HCT116 (cell line): ENCODE results near the gene C2orf81.

Experiments used
- CEBPB ChIP-seq: IDR thresholded peaks from 2 replicates; pipeline ENCODE4 v1.6.1; 2012; ENCODE audit warnings: low read depth
- ELF1 ChIP-seq: IDR thresholded peaks from 2 replicates; pipeline ENCODE4 v1.6.1; 2012; ENCODE audit warnings: low read depth, borderline replicate concordance
- EZH2 ChIP-seq: fragments of 200-600 bp; sonication (generic); IDR thresholded peaks from 2 replicates; pipeline ENCODE4 v1.6.1; 2017; ENCODE audit warnings: antibody characterized with exemption, mixed run types
- FOSL1 ChIP-seq: IDR thresholded peaks from 2 replicates; pipeline ENCODE4 v1.6.1; 2012; ENCODE audit warnings: low read depth
- JUND ChIP-seq: IDR thresholded peaks from 2 replicates; pipeline ENCODE4 v1.6.1; 2012
- POLR2A ChIP-seq: IDR thresholded peaks from 2 replicates; pipeline ENCODE4 v1.7.0; 2011; ENCODE audit warnings: borderline replicate concordance; ENCODE audit not compliant: insufficient read depth, insufficient read length; ENCODE audit errors: extremely low read depth
- POLR2AphosphoS5 ChIP-seq: IDR thresholded peaks from 2 replicates; pipeline ENCODE4 v1.6.1; 2011; ENCODE audit warnings: mild to moderate bottlenecking, low read depth, low read length, moderate library complexity
- RAD21 ChIP-seq: IDR thresholded peaks from 2 replicates; pipeline ENCODE4 v1.6.1; 2012; ENCODE audit warnings: low read depth, mild to moderate bottlenecking
- SP1 ChIP-seq: IDR thresholded peaks from 2 replicates; pipeline ENCODE4 v1.6.1; 2012; ENCODE audit warnings: low read depth
- ZFX ChIP-seq: fragments of 450-650 bp; IDR thresholded peaks from 2 replicates; pipeline ENCODE4 v1.6.1; 2017
- ZNF274 ChIP-seq: fragments of 200-500 bp; sonication (Bioruptor generic); IDR thresholded peaks from 2 replicates; pipeline ENCODE4 v1.6.1; 2014; ENCODE audit warnings: mild to moderate bottlenecking, low read depth, low read length, inconsistent platforms
- TF ChIP-seq, protein P1 (sequence below), 3 experiments: fragments of 200-600 bp in 1 of 3; sonication (generic) in 1 of 3; IDR thresholded peaks in 2 of 3; conservative IDR thresholded peaks in 1 of 3; 2 replicates each; pipeline ENCODE4 v1.5.1; 2012 to 2017; ENCODE audit warnings: low read depth in 2 of 3, low read length in 2 of 3, antibody characterized with exemption in 1 of 3, borderline replicate concordance in 1 of 3, control low read depth in 1 of 3, mild to moderate bottlenecking in 1 of 3, mixed read lengths in 1 of 3, mixed run types in 1 of 3, moderate library complexity in 1 of 3; ENCODE audit not compliant: insufficient read depth in 1 of 3
- TF ChIP-seq, protein P2 (sequence below): IDR thresholded peaks from 2 replicates; pipeline ENCODE4 v1.6.1; 2012
- TF ChIP-seq, protein P3 (sequence below): IDR thresholded peaks from 2 replicates; pipeline ENCODE4 v1.6.1; 2012; ENCODE audit warnings: low read depth

DNA sequence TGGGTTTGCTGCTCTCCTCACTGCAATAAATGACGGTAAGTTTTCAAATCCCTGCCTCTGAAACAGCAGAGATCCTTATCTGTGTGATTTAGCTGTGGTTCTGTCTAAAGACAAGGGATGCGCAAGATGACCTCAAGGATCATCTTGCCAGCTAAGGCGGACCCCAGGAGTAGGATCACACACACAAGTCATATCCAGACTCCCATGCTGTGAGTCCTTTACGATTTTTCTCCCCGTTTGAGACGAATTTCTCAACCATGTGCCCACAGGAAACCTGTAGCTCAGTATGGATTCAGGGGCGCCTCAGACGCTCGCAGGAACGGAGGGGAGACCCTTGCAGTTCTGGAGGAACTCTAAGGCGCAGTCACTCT, 30.2 kb downstream of the C2orf81 start:
- no peak for TF ChIP-seq ZNF274
- TF ChIP-seq, protein P1, sequence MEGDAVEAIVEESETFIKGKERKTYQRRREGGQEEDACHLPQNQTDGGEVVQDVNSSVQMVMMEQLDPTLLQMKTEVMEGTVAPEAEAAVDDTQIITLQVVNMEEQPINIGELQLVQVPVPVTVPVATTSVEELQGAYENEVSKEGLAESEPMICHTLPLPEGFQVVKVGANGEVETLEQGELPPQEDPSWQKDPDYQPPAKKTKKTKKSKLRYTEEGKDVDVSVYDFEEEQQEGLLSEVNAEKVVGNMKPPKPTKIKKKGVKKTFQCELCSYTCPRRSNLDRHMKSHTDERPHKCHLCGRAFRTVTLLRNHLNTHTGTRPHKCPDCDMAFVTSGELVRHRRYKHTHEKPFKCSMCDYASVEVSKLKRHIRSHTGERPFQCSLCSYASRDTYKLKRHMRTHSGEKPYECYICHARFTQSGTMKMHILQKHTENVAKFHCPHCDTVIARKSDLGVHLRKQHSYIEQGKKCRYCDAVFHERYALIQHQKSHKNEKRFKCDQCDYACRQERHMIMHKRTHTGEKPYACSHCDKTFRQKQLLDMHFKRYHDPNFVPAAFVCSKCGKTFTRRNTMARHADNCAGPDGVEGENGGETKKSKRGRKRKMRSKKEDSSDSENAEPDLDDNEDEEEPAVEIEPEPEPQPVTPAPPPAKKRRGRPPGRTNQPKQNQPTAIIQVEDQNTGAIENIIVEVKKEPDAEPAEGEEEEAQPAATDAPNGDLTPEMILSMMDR (IDR thresholded peaks at IDR 0.05 in 2 of 3, conservative IDR thresholded peaks at IDR 0.05 in 1 of 3; ENCODE audit: borderline replicate concordance in 1 of 3, insufficient read depth in 1 of 3, low read depth in 2 of 3, low read length in 2 of 3) = no peak
- TF ChIP-seq RAD21 = no peak
- TF ChIP-seq POLR2A = no peak
- no peak for TF ChIP-seq EZH2
- no peak for TF ChIP-seq ELF1
- no peak for TF ChIP-seq ZFX
- TF ChIP-seq, protein P2, sequence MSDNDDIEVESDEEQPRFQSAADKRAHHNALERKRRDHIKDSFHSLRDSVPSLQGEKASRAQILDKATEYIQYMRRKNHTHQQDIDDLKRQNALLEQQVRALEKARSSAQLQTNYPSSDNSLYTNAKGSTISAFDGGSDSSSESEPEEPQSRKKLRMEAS = no peak
- TF ChIP-seq POLR2AphosphoS5 = no peak
- TF ChIP-seq, protein P3, sequence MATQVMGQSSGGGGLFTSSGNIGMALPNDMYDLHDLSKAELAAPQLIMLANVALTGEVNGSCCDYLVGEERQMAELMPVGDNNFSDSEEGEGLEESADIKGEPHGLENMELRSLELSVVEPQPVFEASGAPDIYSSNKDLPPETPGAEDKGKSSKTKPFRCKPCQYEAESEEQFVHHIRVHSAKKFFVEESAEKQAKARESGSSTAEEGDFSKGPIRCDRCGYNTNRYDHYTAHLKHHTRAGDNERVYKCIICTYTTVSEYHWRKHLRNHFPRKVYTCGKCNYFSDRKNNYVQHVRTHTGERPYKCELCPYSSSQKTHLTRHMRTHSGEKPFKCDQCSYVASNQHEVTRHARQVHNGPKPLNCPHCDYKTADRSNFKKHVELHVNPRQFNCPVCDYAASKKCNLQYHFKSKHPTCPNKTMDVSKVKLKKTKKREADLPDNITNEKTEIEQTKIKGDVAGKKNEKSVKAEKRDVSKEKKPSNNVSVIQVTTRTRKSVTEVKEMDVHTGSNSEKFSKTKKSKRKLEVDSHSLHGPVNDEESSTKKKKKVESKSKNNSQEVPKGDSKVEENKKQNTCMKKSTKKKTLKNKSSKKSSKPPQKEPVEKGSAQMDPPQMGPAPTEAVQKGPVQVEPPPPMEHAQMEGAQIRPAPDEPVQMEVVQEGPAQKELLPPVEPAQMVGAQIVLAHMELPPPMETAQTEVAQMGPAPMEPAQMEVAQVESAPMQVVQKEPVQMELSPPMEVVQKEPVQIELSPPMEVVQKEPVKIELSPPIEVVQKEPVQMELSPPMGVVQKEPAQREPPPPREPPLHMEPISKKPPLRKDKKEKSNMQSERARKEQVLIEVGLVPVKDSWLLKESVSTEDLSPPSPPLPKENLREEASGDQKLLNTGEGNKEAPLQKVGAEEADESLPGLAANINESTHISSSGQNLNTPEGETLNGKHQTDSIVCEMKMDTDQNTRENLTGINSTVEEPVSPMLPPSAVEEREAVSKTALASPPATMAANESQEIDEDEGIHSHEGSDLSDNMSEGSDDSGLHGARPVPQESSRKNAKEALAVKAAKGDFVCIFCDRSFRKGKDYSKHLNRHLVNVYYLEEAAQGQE = no peak
- no peak for TF ChIP-seq FOSL1
- no peak for TF ChIP-seq CEBPB
- no peak for TF ChIP-seq JUND
- no peak for TF ChIP-seq SP1
